GM12873 (cell line): ENCODE measurements around the gene CHST15.
A peak's percentile ranks its signal among the peaks of the same experiment; 100 is the strongest.

Experiments used
- TF ChIP-seq, protein P1 (sequence below): IDR thresholded peaks from 2 replicates; pipeline ENCODE4 v1.5.1; 2012; ENCODE audit warnings: low read depth, mild to moderate bottlenecking, moderate library complexity, low read length, control low read depth; ENCODE audit not compliant: insufficient read depth; ENCODE audit errors: missing control alignments

CHST15 gene, protein sequence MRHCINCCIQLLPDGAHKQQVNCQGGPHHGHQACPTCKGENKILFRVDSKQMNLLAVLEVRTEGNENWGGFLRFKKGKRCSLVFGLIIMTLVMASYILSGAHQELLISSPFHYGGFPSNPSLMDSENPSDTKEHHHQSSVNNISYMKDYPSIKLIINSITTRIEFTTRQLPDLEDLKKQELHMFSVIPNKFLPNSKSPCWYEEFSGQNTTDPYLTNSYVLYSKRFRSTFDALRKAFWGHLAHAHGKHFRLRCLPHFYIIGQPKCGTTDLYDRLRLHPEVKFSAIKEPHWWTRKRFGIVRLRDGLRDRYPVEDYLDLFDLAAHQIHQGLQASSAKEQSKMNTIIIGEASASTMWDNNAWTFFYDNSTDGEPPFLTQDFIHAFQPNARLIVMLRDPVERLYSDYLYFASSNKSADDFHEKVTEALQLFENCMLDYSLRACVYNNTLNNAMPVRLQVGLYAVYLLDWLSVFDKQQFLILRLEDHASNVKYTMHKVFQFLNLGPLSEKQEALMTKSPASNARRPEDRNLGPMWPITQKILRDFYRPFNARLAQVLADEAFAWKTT

DNA sequence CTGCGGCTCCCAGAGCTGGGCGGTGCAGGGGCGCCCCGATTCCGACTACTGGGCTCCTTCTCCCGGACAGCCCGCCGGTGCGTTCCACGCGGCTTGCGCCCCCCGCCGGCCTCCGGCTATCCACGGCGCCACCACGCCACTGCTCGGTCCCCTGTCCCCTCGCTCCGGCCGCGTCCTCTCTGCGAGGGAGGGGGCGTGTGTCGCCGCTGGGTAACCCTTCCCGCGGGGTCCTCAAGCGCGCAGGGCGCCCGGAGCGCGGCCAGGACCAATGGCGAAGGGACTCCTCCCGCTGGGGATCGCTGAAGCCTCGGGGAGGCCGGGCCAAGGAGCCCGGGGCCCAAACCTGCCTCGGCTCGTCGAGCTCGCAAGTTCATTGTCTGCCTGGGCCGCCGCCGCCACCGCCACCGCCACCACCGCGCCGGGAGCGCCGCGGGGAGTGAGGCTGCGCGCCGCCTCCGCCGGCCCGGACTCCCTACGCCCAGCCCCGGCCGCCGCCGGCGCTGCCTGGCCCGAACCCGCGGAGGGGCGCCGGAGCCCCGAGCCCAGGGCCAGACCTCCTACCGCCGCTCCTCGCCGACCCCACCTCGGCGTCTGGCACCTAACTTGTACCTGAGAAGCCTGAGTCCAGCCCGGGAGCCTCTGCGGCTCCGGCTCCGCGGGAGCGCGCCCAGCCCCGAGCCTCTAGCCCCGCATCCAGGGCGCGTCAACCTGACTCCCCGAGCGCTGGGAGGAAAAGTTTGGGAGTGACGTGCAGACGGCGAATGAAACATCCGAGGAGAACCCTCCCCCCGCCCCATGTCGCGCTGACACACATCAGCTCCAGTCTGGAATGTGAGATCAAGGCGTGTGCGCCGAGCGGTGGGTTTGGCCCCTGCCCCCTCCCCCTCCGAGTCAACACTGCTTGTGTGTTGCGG lies at the start of gene CHST15:
CHST15 (minus strand) TSS at position 739 of the 914 bp plus-strand sequence. CDS start 47,386 bp downstream, outside the sequence.
- TF ChIP-seq, protein P1, sequence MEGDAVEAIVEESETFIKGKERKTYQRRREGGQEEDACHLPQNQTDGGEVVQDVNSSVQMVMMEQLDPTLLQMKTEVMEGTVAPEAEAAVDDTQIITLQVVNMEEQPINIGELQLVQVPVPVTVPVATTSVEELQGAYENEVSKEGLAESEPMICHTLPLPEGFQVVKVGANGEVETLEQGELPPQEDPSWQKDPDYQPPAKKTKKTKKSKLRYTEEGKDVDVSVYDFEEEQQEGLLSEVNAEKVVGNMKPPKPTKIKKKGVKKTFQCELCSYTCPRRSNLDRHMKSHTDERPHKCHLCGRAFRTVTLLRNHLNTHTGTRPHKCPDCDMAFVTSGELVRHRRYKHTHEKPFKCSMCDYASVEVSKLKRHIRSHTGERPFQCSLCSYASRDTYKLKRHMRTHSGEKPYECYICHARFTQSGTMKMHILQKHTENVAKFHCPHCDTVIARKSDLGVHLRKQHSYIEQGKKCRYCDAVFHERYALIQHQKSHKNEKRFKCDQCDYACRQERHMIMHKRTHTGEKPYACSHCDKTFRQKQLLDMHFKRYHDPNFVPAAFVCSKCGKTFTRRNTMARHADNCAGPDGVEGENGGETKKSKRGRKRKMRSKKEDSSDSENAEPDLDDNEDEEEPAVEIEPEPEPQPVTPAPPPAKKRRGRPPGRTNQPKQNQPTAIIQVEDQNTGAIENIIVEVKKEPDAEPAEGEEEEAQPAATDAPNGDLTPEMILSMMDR, result peak; percentile 10

DNA sequence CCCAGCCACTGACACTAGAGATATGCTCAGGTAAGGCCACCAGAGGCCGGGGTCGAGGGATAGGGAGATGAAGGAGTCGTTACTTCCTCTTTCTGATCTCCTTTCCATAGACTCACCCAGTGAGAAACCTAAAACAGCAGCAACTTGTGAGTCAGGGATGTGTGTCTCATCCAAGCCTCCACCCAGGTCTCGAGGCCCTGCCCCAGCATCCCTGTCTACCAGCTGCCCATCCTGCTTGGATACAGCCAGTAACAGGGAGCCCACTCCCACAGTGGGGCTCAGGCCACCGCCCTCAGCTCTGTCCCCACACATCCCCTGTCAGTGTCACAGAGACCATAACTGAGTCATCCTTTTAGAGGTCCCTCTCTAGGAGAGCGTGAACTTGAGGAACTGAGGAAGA lies 49.6 kb upstream of the CHST15 start:
- TF ChIP-seq, protein P1, result no peak

DNA sequence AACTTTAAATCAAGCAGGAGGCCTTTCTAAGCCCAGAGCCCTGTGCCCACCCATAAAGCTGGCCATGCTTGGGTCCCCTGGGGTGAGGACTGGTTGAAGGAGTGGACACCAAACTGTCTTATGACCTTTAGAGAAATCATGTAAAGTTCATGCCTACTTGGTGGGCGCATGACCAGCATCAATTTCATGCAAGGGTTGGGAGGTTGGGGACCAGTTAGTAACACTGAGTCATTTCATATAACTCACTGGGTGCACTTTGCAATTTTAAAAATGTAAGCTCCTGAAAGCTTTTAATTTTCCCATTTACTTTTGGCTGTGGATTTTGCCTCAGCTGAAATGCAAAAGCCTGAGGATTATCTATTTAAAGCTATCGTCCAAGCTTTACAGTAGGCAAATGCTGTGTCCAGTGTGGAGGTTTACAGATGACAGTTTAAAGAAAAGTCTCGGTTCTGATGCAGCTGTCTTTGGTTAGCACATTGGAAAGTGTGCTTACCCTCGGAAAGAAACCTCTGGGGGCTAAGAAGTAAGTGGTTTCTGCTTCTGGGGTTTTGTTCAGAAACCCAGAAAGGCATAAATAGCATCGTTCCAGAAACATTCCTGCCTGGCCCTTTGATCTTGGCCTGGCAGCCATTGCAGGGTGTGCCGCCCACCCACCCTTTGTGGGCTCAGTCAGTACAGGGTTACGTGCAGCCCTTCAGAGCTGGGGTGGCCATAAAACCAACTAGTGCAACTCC lies 48.8 kb upstream of the CHST15 start:
- TF ChIP-seq, protein P1, result no peak

DNA sequence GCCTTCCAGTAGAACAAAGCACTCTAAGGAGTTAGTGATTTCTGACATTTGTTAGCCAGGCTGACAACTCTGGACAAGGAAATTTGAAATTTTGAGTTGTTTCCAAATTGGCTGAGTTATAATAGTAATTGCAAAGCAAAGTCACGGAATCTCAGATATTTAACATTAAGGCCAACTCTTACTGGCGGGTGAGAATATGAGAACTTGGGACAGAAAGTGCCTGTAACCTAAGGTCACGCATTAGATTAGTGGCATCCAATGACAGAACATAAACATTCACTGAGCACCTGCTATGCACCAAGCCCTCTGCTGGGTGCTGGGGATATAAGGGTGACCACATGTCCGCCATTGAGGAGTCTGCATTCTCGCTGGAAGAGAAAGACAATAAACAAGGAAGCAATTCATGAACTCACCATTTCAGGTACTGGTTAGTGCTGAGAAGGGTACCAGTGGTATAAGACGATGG lies 45.5 kb upstream of the CHST15 start:
- TF ChIP-seq, protein P1, result no peak

DNA sequence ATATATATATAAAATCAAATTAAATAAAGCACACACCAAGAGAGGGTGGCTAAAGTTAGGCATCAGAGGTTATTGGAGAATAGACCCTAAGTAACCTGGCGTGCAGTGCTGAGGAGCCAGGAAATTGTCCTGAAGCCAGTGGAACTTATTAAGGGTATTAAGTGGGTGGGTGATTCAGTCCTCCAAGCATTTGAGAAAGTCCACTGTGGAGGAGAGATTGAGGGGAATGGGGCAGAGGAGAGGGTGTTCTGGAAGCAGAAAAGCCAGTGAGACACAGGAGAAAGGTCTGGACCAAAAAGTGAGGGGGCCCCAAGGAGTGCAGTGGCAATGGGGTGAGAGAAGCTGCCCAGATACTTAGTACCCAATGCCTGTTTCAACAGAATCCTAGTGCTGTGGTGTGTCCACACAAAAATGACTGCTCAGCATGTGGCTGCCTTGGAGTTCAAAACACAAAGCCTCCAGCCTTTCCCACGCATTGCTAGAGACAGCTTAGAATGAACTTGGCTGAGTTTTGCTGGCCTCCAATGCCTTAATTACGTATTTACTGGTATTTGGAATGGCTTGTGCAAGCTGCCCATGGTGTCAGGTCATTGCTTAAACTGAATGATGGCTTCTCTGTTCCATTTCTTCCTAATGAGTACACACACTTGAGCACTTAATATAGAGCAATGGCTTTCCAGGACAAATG lies 44.9 kb upstream of the CHST15 start:
- TF ChIP-seq, protein P1, result no peak

DNA sequence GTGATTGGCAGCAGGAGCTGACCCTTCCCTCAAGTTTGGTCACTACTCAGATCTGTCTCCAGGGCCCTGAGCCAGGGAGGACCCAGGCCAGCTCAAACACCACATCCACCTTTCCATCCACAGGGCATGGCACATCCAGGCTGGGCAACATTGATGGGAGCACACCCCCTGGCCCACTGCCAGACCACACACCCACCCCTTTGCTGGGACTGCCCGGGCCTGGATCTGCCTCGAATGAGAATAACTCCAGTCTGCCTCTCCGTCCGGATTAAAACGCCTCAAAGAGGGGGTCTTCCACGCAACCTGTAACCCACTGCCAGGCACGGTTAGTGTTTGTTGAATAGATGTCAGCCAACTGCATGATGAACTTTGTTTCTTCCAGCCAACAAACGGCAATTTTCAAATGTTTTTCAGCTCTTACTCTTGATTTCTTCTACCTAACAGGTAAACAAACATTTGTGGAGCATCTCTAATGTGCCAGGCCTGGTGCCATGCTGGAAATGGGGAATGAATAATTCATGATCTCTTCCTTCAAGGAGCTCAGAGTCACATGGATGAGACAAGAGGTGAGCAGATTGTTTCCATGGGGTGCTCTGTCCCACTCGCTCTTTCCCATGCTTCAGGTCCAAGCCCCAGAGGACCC lies 41.0 kb upstream of the CHST15 start:
- TF ChIP-seq, protein P1, result no peak
